K562 (cell line): ENCODE measurements around the gene ERBB4.

ENCODE experiments used
- BACH1 ChIP-seq: fragments of 200-800 bp; sonication (Bioruptor generic); IDR thresholded peaks from 2 replicates; pipeline ENCODE4 v1.6.1; 2016; ENCODE audit warnings: missing genetic modification characterization, missing compliant biosample characterization
- ETV6 ChIP-seq, 3 experiments: fragments of 150-350 bp in 1 of 3; sonication (generic) in 1 of 3; formaldehyde crosslinking in 1 of 3; IDR thresholded peaks; 2 replicates each; pipeline versions ENCODE4 v1.6.1 to v1.8.0; 2014 to 2022; ENCODE audit warnings: borderline replicate concordance in 2 of 3, low read depth in 2 of 3, antibody characterized with exemption in 1 of 3, low read length in 1 of 3, mild to moderate bottlenecking in 1 of 3, missing genetic modification reagents in 1 of 3
- KAT8 ChIP-seq: fragments of 450-650 bp; IDR thresholded peaks from 2 replicates; pipeline ENCODE4 v1.6.1; 2016; ENCODE audit warnings: low read depth, mild to moderate bottlenecking
- KLF16 ChIP-seq: IDR thresholded peaks from 2 replicates; pipeline ENCODE4 v1.6.1; 2016; ENCODE audit warnings: antibody characterized with exemption
- PHF8 ChIP-seq: fragments of 200-600 bp; sonication (generic); IDR thresholded peaks from 2 replicates; pipeline ENCODE4 v1.6.1; 2012; ENCODE audit warnings: mixed run types, mild to moderate bottlenecking, inconsistent platforms, low read length, moderate library complexity, borderline replicate concordance
- RBBP5 ChIP-seq: fragments of 200-600 bp; sonication (generic); IDR thresholded peaks from 2 replicates; pipeline ENCODE4 v1.6.1; 2012; ENCODE audit warnings: borderline replicate concordance, mild to moderate bottlenecking, low read length, control low read depth, inconsistent platforms; ENCODE audit not compliant: insufficient read depth, poor library complexity, severe bottlenecking
- TEAD2 ChIP-seq: fragments of 450-650 bp; IDR thresholded peaks from 2 replicates; pipeline ENCODE4 v1.6.1; 2016; ENCODE audit warnings: missing genetic modification characterization, control low read depth, missing compliant biosample characterization
- ZNF121 ChIP-seq: sonication (generic); formaldehyde crosslinking; conservative IDR thresholded peaks from 2 replicates; pipeline ENCODE4 v1.8.0; 2022; ENCODE audit warnings: missing genetic modification reagents
- ZNF76 ChIP-seq: fragments of 250-450 bp; sonication (Bioruptor Pico); IDR thresholded peaks from 2 replicates; pipeline ENCODE4 v1.4.0; 2020; ENCODE audit warnings: mild to moderate bottlenecking, moderate library complexity, borderline replicate concordance
- TF ChIP-seq, protein P1 (sequence below): IDR thresholded peaks from 3 replicates; pipeline ENCODE4 v1.6.1; 2011; ENCODE audit warnings: borderline replicate concordance, mild to moderate bottlenecking, moderate library complexity; ENCODE audit not compliant: insufficient read length; ENCODE audit errors: extremely low read depth
- TF ChIP-seq, protein P2 (sequence below): fragments of 200-600 bp; sonication (generic); IDR thresholded peaks from one replicate; pipeline ENCODE4 v1.6.1; 2012; ENCODE audit warnings: mild to moderate bottlenecking, low read depth, low read length, inconsistent platforms

DNA sequence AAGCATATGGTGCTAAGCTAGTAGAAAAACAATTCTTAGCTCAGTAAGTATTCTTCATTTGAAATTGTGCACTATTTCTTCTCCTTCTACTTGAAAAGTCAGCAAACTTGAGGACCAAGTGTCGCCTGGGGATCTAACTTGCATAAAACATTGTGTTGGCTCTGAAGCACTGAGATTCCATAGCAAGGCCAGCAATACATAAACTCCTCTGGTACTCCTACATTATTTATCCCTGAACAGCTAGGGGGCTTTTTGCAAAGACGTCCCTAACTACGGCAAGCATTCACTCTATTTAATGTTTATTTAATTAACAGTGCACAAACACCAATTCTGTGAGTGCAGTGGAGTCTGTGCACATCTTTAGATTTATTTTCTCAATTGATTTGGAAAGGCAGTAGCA, 392.2 kb downstream of the ERBB4 start:
- TF ChIP-seq RBBP5 (no peak), ZNF76 (CRISPR knock-in tag) (no peak), KLF16 (no peak), KAT8 (no peak), ZNF121 (CRISPR knock-in tag) (no peak), BACH1 (tag) (no peak), TEAD2 (tag) (no peak), ETV6 (IDR thresholded peaks at IDR 0.05; ENCODE audit: borderline replicate concordance in 1 of 2, low read depth in 2 of 2, low read length in 1 of 2) (no peak), ETV6 (CRISPR knock-in tag; IDR thresholded peaks at IDR 0.05; ENCODE audit: borderline replicate concordance) (no peak), PHF8 (no peak)
- TF ChIP-seq, protein P1, sequence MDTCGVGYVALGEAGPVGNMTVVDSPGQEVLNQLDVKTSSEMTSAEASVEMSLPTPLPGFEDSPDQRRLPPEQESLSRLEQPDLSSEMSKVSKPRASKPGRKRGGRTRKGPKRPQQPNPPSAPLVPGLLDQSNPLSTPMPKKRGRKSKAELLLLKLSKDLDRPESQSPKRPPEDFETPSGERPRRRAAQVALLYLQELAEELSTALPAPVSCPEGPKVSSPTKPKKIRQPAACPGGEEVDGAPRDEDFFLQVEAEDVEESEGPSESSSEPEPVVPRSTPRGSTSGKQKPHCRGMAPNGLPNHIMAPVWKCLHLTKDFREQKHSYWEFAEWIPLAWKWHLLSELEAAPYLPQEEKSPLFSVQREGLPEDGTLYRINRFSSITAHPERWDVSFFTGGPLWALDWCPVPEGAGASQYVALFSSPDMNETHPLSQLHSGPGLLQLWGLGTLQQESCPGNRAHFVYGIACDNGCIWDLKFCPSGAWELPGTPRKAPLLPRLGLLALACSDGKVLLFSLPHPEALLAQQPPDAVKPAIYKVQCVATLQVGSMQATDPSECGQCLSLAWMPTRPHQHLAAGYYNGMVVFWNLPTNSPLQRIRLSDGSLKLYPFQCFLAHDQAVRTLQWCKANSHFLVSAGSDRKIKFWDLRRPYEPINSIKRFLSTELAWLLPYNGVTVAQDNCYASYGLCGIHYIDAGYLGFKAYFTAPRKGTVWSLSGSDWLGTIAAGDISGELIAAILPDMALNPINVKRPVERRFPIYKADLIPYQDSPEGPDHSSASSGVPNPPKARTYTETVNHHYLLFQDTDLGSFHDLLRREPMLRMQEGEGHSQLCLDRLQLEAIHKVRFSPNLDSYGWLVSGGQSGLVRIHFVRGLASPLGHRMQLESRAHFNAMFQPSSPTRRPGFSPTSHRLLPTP: no peak
- TF ChIP-seq, protein P2, sequence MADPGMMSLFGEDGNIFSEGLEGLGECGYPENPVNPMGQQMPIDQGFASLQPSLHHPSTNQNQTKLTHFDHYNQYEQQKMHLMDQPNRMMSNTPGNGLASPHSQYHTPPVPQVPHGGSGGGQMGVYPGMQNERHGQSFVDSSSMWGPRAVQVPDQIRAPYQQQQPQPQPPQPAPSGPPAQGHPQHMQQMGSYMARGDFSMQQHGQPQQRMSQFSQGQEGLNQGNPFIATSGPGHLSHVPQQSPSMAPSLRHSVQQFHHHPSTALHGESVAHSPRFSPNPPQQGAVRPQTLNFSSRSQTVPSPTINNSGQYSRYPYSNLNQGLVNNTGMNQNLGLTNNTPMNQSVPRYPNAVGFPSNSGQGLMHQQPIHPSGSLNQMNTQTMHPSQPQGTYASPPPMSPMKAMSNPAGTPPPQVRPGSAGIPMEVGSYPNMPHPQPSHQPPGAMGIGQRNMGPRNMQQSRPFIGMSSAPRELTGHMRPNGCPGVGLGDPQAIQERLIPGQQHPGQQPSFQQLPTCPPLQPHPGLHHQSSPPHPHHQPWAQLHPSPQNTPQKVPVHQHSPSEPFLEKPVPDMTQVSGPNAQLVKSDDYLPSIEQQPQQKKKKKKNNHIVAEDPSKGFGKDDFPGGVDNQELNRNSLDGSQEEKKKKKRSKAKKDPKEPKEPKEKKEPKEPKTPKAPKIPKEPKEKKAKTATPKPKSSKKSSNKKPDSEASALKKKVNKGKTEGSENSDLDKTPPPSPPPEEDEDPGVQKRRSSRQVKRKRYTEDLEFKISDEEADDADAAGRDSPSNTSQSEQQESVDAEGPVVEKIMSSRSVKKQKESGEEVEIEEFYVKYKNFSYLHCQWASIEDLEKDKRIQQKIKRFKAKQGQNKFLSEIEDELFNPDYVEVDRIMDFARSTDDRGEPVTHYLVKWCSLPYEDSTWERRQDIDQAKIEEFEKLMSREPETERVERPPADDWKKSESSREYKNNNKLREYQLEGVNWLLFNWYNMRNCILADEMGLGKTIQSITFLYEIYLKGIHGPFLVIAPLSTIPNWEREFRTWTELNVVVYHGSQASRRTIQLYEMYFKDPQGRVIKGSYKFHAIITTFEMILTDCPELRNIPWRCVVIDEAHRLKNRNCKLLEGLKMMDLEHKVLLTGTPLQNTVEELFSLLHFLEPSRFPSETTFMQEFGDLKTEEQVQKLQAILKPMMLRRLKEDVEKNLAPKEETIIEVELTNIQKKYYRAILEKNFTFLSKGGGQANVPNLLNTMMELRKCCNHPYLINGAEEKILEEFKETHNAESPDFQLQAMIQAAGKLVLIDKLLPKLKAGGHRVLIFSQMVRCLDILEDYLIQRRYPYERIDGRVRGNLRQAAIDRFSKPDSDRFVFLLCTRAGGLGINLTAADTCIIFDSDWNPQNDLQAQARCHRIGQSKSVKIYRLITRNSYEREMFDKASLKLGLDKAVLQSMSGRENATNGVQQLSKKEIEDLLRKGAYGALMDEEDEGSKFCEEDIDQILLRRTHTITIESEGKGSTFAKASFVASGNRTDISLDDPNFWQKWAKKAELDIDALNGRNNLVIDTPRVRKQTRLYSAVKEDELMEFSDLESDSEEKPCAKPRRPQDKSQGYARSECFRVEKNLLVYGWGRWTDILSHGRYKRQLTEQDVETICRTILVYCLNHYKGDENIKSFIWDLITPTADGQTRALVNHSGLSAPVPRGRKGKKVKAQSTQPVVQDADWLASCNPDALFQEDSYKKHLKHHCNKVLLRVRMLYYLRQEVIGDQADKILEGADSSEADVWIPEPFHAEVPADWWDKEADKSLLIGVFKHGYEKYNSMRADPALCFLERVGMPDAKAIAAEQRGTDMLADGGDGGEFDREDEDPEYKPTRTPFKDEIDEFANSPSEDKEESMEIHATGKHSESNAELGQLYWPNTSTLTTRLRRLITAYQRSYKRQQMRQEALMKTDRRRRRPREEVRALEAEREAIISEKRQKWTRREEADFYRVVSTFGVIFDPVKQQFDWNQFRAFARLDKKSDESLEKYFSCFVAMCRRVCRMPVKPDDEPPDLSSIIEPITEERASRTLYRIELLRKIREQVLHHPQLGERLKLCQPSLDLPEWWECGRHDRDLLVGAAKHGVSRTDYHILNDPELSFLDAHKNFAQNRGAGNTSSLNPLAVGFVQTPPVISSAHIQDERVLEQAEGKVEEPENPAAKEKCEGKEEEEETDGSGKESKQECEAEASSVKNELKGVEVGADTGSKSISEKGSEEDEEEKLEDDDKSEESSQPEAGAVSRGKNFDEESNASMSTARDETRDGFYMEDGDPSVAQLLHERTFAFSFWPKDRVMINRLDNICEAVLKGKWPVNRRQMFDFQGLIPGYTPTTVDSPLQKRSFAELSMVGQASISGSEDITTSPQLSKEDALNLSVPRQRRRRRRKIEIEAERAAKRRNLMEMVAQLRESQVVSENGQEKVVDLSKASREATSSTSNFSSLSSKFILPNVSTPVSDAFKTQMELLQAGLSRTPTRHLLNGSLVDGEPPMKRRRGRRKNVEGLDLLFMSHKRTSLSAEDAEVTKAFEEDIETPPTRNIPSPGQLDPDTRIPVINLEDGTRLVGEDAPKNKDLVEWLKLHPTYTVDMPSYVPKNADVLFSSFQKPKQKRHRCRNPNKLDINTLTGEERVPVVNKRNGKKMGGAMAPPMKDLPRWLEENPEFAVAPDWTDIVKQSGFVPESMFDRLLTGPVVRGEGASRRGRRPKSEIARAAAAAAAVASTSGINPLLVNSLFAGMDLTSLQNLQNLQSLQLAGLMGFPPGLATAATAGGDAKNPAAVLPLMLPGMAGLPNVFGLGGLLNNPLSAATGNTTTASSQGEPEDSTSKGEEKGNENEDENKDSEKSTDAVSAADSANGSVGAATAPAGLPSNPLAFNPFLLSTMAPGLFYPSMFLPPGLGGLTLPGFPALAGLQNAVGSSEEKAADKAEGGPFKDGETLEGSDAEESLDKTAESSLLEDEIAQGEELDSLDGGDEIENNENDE: no peak
